GM12878 (cell line): ENCODE results near the gene VAV2. TPM values are rescaled to one million over a fixed set of nuclear protein-coding genes. Genes with fewer than 3 reads are reported as not detected.

Source experiments
- BMI1 ChIP-seq: fragments of 450-650 bp; IDR thresholded peaks from 2 replicates; pipeline ENCODE4 v1.6.1; 2016; ENCODE audit warnings: mild to moderate bottlenecking, moderate library complexity, borderline replicate concordance
- EED ChIP-seq: sonication (generic); IDR thresholded peaks from 2 replicates; pipeline ENCODE4 v1.6.1; 2016; ENCODE audit warnings: antibody characterized with exemption, low read depth
- FOXK2 ChIP-seq: fragments of 450-650 bp; IDR thresholded peaks from 2 replicates; pipeline ENCODE4 v1.6.1; 2017; ENCODE audit warnings: mild to moderate bottlenecking, moderate library complexity
- HCFC1 ChIP-seq: fragments of 150-350 bp; IDR thresholded peaks from 2 replicates; pipeline ENCODE4 v1.6.1; 2014; ENCODE audit warnings: low read length
- IRF3 ChIP-seq: fragments of 450-650 bp; IDR thresholded peaks from 2 replicates; pipeline ENCODE4 v1.6.1; 2014; ENCODE audit warnings: mild to moderate bottlenecking
- POLR2AphosphoS2 ChIP-seq: IDR thresholded peaks from 2 replicates; pipeline ENCODE4 v1.6.1; 2011; ENCODE audit warnings: low read depth, mild to moderate bottlenecking, low read length, improper control_type of control experiment, moderate library complexity
- RELA ChIP-seq: fragments of 450-650 bp; IDR thresholded peaks from 2 replicates; pipeline ENCODE4 v1.8.0; 2014; ENCODE audit warnings: borderline replicate concordance; ENCODE audit not compliant: partially characterized antibody
- TBL1XR1 ChIP-seq: IDR thresholded peaks from 2 replicates; pipeline ENCODE4 v1.6.1; 2012; ENCODE audit warnings: low read depth, low read length, improper control_type of control experiment
- WRNIP1 ChIP-seq: IDR thresholded peaks from 2 replicates; pipeline ENCODE4 v1.6.1; 2011; ENCODE audit warnings: low read depth, low read length, improper control_type of control experiment, borderline replicate concordance
- ZNF207 ChIP-seq: fragments of 450-650 bp; IDR thresholded peaks from 2 replicates; pipeline ENCODE4 v1.6.1; 2014; ENCODE audit warnings: antibody characterized with exemption, mild to moderate bottlenecking, borderline replicate concordance
- ZNF592 ChIP-seq: fragments of 450-650 bp; IDR thresholded peaks from 2 replicates; pipeline ENCODE4 v1.6.1; 2017; ENCODE audit warnings: mild to moderate bottlenecking, moderate library complexity
- polyA plus RNA-seq, 11 experiments: library from polyadenylated mRNA; depleted of rRNA in 4 of 11; unstranded in 6 of 11; stranded (reverse) in 5 of 11; fragments of >200 nt; fragmentation: Nextera tagmentation in 4 of 11; fragmentation: Illumina TruSeq in 1 of 11; extraction: Ambion mirVana in 4 of 11; extraction: Trizol in 1 of 11; gene quantifications; 1 replicate in 1 of 11; 2 replicates in 10 of 11; pipeline versions ENCODE4 v1.2.1 to v1.2.3, GENCODE V29; 2011 to 2016; ENCODE audit warnings: inconsistent platforms in 2 of 11, missing spikeins in 2 of 11, low read depth in 1 of 11
- total RNA-seq, 4 experiments: library from RNA; depleted of rRNA in 3 of 4; stranded (reverse); fragments of >200 nt in 3 of 4; fragmentation: Illumina TruSeq in 1 of 4; extraction: Trizol in 1 of 4; gene quantifications; 2 replicates each; pipeline versions ENCODE4 v1.2.1 to v1.2.3, GENCODE V29; 2013 to 2021
- TF ChIP-seq, protein P1 (sequence below): fragments of 150-350 bp; IDR thresholded peaks from 2 replicates; pipeline ENCODE4 v1.6.1; 2014; ENCODE audit warnings: mild to moderate bottlenecking, low read depth, low read length
- TF ChIP-seq, protein P2 (sequence below): fragments of 450-650 bp; formaldehyde crosslinking; IDR thresholded peaks from 2 replicates; pipeline ENCODE4 v1.4.0; 2020; ENCODE audit warnings: mild to moderate bottlenecking, moderate library complexity
- TF ChIP-seq, protein P3 (sequence below): IDR thresholded peaks from 2 replicates; pipeline ENCODE4 v1.6.1; 2012; ENCODE audit warnings: low read depth, low read length, improper control_type of control experiment

Gene VAV2
- total and polyA plus RNA-seq, 10 of the 15 experiments (the other 5 are each of a cell fraction or from before 2014, with no cell fraction given): 0.13 to 43.9 (median 16.9) TPM

GRCh38 chr9:133823189-133824105 lies 168.7 kb downstream of the VAV2 start (continued):
- TF ChIP-seq WRNIP1 (no peak), BMI1 (no peak), ZNF592 (peak; percentile 44; the same call in 1 of the 2 replicates), IRF3 (no peak), FOXK2 (no peak), TBL1XR1 (peak; percentile 54; the same call in 1 of the 2 replicates), ZNF207 (no peak), POLR2AphosphoS2 (no peak), EED (peak; percentile 88), RELA (peak; percentile 71), HCFC1 (0 out of 2 replicates have a peak, but pooled peaks have one; percentile 3)
- TF ChIP-seq, protein P1, sequence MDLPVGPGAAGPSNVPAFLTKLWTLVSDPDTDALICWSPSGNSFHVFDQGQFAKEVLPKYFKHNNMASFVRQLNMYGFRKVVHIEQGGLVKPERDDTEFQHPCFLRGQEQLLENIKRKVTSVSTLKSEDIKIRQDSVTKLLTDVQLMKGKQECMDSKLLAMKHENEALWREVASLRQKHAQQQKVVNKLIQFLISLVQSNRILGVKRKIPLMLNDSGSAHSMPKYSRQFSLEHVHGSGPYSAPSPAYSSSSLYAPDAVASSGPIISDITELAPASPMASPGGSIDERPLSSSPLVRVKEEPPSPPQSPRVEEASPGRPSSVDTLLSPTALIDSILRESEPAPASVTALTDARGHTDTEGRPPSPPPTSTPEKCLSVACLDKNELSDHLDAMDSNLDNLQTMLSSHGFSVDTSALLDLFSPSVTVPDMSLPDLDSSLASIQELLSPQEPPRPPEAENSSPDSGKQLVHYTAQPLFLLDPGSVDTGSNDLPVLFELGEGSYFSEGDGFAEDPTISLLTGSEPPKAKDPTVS: no peak
- TF ChIP-seq, protein P2, sequence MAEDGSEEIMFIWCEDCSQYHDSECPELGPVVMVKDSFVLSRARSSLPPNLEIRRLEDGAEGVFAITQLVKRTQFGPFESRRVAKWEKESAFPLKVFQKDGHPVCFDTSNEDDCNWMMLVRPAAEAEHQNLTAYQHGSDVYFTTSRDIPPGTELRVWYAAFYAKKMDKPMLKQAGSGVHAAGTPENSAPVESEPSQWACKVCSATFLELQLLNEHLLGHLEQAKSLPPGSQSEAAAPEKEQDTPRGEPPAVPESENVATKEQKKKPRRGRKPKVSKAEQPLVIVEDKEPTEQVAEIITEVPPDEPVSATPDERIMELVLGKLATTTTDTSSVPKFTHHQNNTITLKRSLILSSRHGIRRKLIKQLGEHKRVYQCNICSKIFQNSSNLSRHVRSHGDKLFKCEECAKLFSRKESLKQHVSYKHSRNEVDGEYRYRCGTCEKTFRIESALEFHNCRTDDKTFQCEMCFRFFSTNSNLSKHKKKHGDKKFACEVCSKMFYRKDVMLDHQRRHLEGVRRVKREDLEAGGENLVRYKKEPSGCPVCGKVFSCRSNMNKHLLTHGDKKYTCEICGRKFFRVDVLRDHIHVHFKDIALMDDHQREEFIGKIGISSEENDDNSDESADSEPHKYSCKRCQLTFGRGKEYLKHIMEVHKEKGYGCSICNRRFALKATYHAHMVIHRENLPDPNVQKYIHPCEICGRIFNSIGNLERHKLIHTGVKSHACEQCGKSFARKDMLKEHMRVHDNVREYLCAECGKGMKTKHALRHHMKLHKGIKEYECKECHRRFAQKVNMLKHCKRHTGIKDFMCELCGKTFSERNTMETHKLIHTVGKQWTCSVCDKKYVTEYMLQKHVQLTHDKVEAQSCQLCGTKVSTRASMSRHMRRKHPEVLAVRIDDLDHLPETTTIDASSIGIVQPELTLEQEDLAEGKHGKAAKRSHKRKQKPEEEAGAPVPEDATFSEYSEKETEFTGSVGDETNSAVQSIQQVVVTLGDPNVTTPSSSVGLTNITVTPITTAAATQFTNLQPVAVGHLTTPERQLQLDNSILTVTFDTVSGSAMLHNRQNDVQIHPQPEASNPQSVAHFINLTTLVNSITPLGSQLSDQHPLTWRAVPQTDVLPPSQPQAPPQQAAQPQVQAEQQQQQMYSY (CRISPR knock-in tag): no peak
- TF ChIP-seq, protein P3, sequence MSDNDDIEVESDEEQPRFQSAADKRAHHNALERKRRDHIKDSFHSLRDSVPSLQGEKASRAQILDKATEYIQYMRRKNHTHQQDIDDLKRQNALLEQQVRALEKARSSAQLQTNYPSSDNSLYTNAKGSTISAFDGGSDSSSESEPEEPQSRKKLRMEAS: no peak
